H1 (cell line): ENCODE results near the gene LRRC42. TPM values are rescaled to one million over a fixed set of nuclear protein-coding genes. Genes with fewer than 3 reads are reported as not detected.

Source experiments
- CTCF ChIA-PET: fragments of 300-600 bp; sonication (Branson Sonifier 250); formaldehyde crosslinking; loops from one replicate; lab custom pipeline; 2021; ENCODE audit not compliant: partially characterized antibody; lab: Charles Lee
- POLR2A ChIA-PET: fragments of 300-600 bp; sonication (Branson Sonifier 250); formaldehyde crosslinking; loops from one replicate; lab custom pipeline; 2021; ENCODE audit warnings: inconsistent platforms; ENCODE audit not compliant: partially characterized antibody; lab: Charles Lee
- DNase-seq, 2 experiments: peaks; one replicate each; pipeline versions ENCODE4 v3.0.0 to v3.0.0-alpha.2; 2010 to 2022; ENCODE audit warnings: low spot score in 2 of 2, low read depth in 1 of 2, mixed read lengths in 1 of 2
- FAIRE-seq: peaks from 2 replicates; lab custom pipeline; 2011; peaks lifted over from hg19 to GRCh38; lab: Jason Lieb, UNC
- H2AFZ ChIP-seq: 2 replicates; pipeline ENCODE4 v1.8.1; 2012; ENCODE audit warnings: low read length, inconsistent platforms
- H2AK5ac ChIP-seq: 2 replicates; pipeline ENCODE4 v1.6.1; 2013; ENCODE audit warnings: low read depth, low read length
- H2BK120ac ChIP-seq: replicated peaks from 2 replicates; pipeline ENCODE3; 2013; ENCODE audit warnings: low read depth, low read length, inconsistent platforms
- H2BK12ac ChIP-seq: 2 replicates; pipeline ENCODE4 v1.6.1; 2013; ENCODE audit warnings: low read depth, low read length
- H2BK15ac ChIP-seq: 2 replicates; pipeline ENCODE4 v1.6.1; 2013; ENCODE audit warnings: low read length
- H2BK20ac ChIP-seq: 2 replicates; pipeline ENCODE4 v1.6.1; 2013; ENCODE audit warnings: low read length
- H2BK5ac ChIP-seq: 2 replicates; pipeline ENCODE4 v1.6.1; 2013; ENCODE audit warnings: low read depth, low read length
- H3K14ac ChIP-seq: 2 replicates; pipeline ENCODE4 v1.6.1; 2013; ENCODE audit warnings: inconsistent platforms; ENCODE audit not compliant: insufficient read length
- H3K18ac ChIP-seq: 2 replicates; pipeline ENCODE4 v1.6.1; 2013; ENCODE audit warnings: low read length; ENCODE audit errors: extremely low read depth
- H3K23ac ChIP-seq: 2 replicates; pipeline ENCODE4 v1.6.1; 2013; ENCODE audit warnings: inconsistent platforms; ENCODE audit not compliant: insufficient read length
- H3K23me2 ChIP-seq: 2 replicates; pipeline ENCODE4 v1.6.1; 2013; ENCODE audit warnings: low read depth, low read length
- H3K27ac ChIP-seq: 2 replicates; pipeline ENCODE4 v1.6.1; 2011; ENCODE audit warnings: low read depth, low read length, inconsistent platforms
- H3K27me3 ChIP-seq, 4 experiments: replicated peaks in 1 of 4; 1 replicate in 1 of 4; 2 replicates in 3 of 4; pipeline versions ENCODE4 v1.6.1 to v1.8.1; 2011 to 2013; ENCODE audit warnings: low read length in 3 of 4, mild to moderate bottlenecking in 3 of 4, inconsistent platforms in 2 of 4, mixed read lengths in 2 of 4, moderate library complexity in 1 of 4; ENCODE audit not compliant: control insufficient read depth in 3 of 4, insufficient read depth in 3 of 4; ENCODE audit errors: extremely low read depth in 1 of 4
- H3K36me3 ChIP-seq, 4 experiments: 2 replicates each; pipeline versions ENCODE4 v1.6.1 to v1.8.1; 2011 to 2013; ENCODE audit warnings: mild to moderate bottlenecking in 4 of 4, low read length in 3 of 4, moderate library complexity in 2 of 4, control low read depth in 1 of 4, inconsistent platforms in 1 of 4; ENCODE audit not compliant: insufficient read depth in 4 of 4, control insufficient read depth in 2 of 4
- H3K4ac ChIP-seq: replicated peaks from 2 replicates; pipeline ENCODE3; 2013; ENCODE audit warnings: low read length, low read depth, mixed read lengths, inconsistent platforms; ENCODE audit not compliant: insufficient read length
- H3K4me1 ChIP-seq, 4 experiments: replicated peaks in 1 of 4; 1 replicate in 1 of 4; 2 replicates in 3 of 4; pipeline versions ENCODE4 v1.6.1 to v1.8.1; 2011 to 2013; ENCODE audit warnings: low read length in 3 of 4, inconsistent platforms in 2 of 4, mixed read lengths in 1 of 4; ENCODE audit not compliant: insufficient read depth in 4 of 4, control insufficient read depth in 3 of 4
- H3K4me2 ChIP-seq, 2 experiments: 2 replicates each; pipeline versions ENCODE4 v1.6.1 to v1.8.1; 2011 to 2013; ENCODE audit warnings: low read depth in 2 of 2, low read length in 2 of 2, control low read depth in 1 of 2, inconsistent platforms in 1 of 2, mild to moderate bottlenecking in 1 of 2; ENCODE audit not compliant: insufficient read depth in 1 of 2
- H3K4me3 ChIP-seq, 4 experiments: fragments of 200-600, 300-600 bp in 1 of 4; sonication (generic), shearing (Covaris generic), sonication (Bioruptor Twin) in 1 of 4; 2 replicates each; pipeline versions ENCODE4 v1.5.1 to v1.8.1; 2011 to 2016; ENCODE audit warnings: low read length in 4 of 4, low read depth in 3 of 4, control low read depth in 2 of 4, inconsistent platforms in 2 of 4, mild to moderate bottlenecking in 2 of 4, mixed read lengths in 1 of 4, moderate library complexity in 1 of 4; ENCODE audit not compliant: insufficient read depth in 2 of 4; ENCODE audit errors: extremely low read depth in 1 of 4
- H3K56ac ChIP-seq: replicated peaks from 2 replicates; pipeline ENCODE3; 2013; ENCODE audit warnings: low read depth, mild to moderate bottlenecking, mixed read lengths, low read length, inconsistent platforms; ENCODE audit not compliant: insufficient read length
- H3K79me1 ChIP-seq: 2 replicates; pipeline ENCODE4 v1.6.1; 2013; ENCODE audit warnings: low read depth, low read length, control low read depth
- H3K79me2 ChIP-seq, 2 experiments: 2 replicates each; pipeline versions ENCODE4 v1.6.1 to v1.8.1; 2012 to 2013; ENCODE audit warnings: low read length in 2 of 2, mild to moderate bottlenecking in 2 of 2, inconsistent platforms in 1 of 2; ENCODE audit not compliant: insufficient read depth in 2 of 2, control insufficient read depth in 1 of 2
- H3K9ac ChIP-seq, 4 experiments: replicated peaks in 1 of 4; 1 replicate in 1 of 4; 2 replicates in 3 of 4; pipeline versions ENCODE4 v1.6.1 to v1.8.1; 2011 to 2013; ENCODE audit warnings: low read depth in 3 of 4, low read length in 3 of 4, control low read depth in 2 of 4, mild to moderate bottlenecking in 2 of 4, moderate library complexity in 2 of 4, inconsistent platforms in 1 of 4; ENCODE audit errors: extremely low read depth in 1 of 4
- H3K9me3 ChIP-seq, 2 experiments: 2 replicates each; pipeline versions ENCODE4 v1.6.1 to v1.8.1; 2012 to 2013; ENCODE audit warnings: mild to moderate bottlenecking in 2 of 2, moderate library complexity in 2 of 2, control low read depth in 1 of 2, inconsistent platforms in 1 of 2, low read depth in 1 of 2, low read length in 1 of 2, mixed read lengths in 1 of 2; ENCODE audit not compliant: insufficient read depth in 2 of 2
- H4K20me1 ChIP-seq, 2 experiments: replicated peaks in 1 of 2; 2 replicates each; pipeline versions ENCODE3 to v1.8.1; 2011 to 2013; ENCODE audit warnings: inconsistent platforms in 2 of 2, low read length in 2 of 2, mild to moderate bottlenecking in 1 of 2; ENCODE audit not compliant: insufficient read depth in 2 of 2, control insufficient read depth in 1 of 2
- H4K5ac ChIP-seq: 2 replicates; pipeline ENCODE4 v1.6.1; 2013; ENCODE audit warnings: low read length, low read depth, mixed read lengths, inconsistent platforms; ENCODE audit not compliant: insufficient read length
- H4K8ac ChIP-seq: 2 replicates; pipeline ENCODE4 v1.8.0; 2013; ENCODE audit warnings: mild to moderate bottlenecking, moderate library complexity, low read length, inconsistent platforms; ENCODE audit not compliant: insufficient read depth; ENCODE audit errors: extremely low read depth
- H4K91ac ChIP-seq: replicated peaks from 2 replicates; pipeline ENCODE3; 2013; ENCODE audit warnings: low read length, mixed read lengths, inconsistent platforms; ENCODE audit not compliant: insufficient read length
- NRF1 ChIP-seq: IDR thresholded peaks from 2 replicates; pipeline ENCODE4 v1.6.1; 2011; ENCODE audit warnings: mild to moderate bottlenecking, low read depth, low read length, improper control_type of control experiment
- WGBS, 2 experiments: shearing (Covaris generic) in 1 of 2; methylation state at CpG; one replicate each; pipeline versions ENCODE4 v1.1.6 to v1.1.7; 2013 to 2015; ENCODE audit warnings: low lambda C conversion rate in 2 of 2, mixed read lengths in 2 of 2, inconsistent platforms in 1 of 2, low coverage in 1 of 2, missing lambda C conversion rate in 1 of 2; ENCODE audit not compliant: insufficient replicate concordance in 2 of 2, insufficient coverage in 1 of 2, insufficient read length in 1 of 2; ENCODE audit errors: extremely low coverage in 1 of 2, missing lambda C conversion rate in 1 of 2; 5-methylcytosine and 5-hydroxymethylcytosine counted together
- polyA plus RNA-seq, 7 experiments: library from polyadenylated mRNA; depleted of rRNA in 3 of 7; stranded (reverse) in 5 of 7; unstranded in 2 of 7; fragments of >200 nt in 5 of 7; fragments of 200-250 nt in 2 of 7; gene quantifications; 1 replicate in 5 of 7; 2 replicates in 1 of 7; 4 replicates in 1 of 7; pipeline versions ENCODE4 v1.2.1 to v1.2.3, GENCODE V29; 2011 to 2013; ENCODE audit warnings: missing spikeins in 2 of 7, mixed read lengths in 2 of 7
- total RNA-seq: library from RNA; stranded (reverse); fragmentation: NEBNext Ultra II Directional; extraction: Animal tissue kit (Norgen Biotek cat#: 25700); gene quantifications from 2 replicates; pipeline ENCODE4 v1.2.1, GENCODE V29; 2021

The LRRC42 gene
- total and polyA plus RNA-seq, 2 of the 8 experiments (the other 6 are each of a cell fraction or from before 2014, with no cell fraction given), result 38.2 to 54.1 TPM

GRCh38 chr1:53954128-53954527 is 8.0 kb downstream of the LRRC42 start:
- H4K91ac ChIP-seq, result no peak overlapping the region
- H4K8ac ChIP-seq, result no peak overlapping the region
- FAIRE-seq (no peak), DNase-seq (no peak)
- no peak overlapping the region for H2AFZ ChIP-seq
- no peak overlapping the region for H3K14ac ChIP-seq
- H3K9ac ChIP-seq, result no peak overlapping the region
- no peak overlapping the region for H2BK120ac ChIP-seq
- no peak overlapping the region for H3K4me2 ChIP-seq
- no peak overlapping the region for H2AK5ac ChIP-seq
- H2BK12ac ChIP-seq, result no peak overlapping the region
- H3K9me3 ChIP-seq, result no peaks in the 10 kb centered on the region
- ChIA-PET CTCF (interaction anchor here (0.6 to 7.6 kb wide), 7 partner anchors 9 to 750 kb away, joined by 3 to 112 read pairs (median 3); no protein-coding TSS in a partner anchor), POLR2A (interaction anchor here (0.6 to 1.2 kb wide), 2 partner anchors 40 to 465 kb away, joined by 3 to 4 read pairs; no protein-coding TSS in a partner anchor)
- peaks cover 3 to 22% of the 10 kb centered on the region in 2 experiments; a peak in 3 of 4 replicates for H3K79me2 ChIP-seq
- peaks cover 5 to 10% of the 10 kb centered on the region in 2 experiments for H4K20me1 ChIP-seq
- H3K36me3 ChIP-seq, result peaks cover 0 to 44% (median 12%) of the 10 kb centered on the region in 4 experiments; a peak in 6 of 8 replicates
- no peak overlapping the region for H3K18ac ChIP-seq
- H3K4me1 ChIP-seq, result peaks cover 0 to 25% (median 5%) of the 10 kb centered on the region in 4 experiments
- no peak overlapping the region for H3K4ac ChIP-seq
- no peak overlapping the region for H2BK15ac ChIP-seq
- H2BK5ac ChIP-seq, result no peak overlapping the region
- no peak overlapping the region for H3K56ac ChIP-seq
- 84% methylated on average over 2 of the region's 2 CpGs; no CpG with 5 or more reads in 1 of the 2 experiments for WGBS, 2 experiments
- no peaks in the 10 kb centered on the region for H3K23me2 ChIP-seq
- H4K5ac ChIP-seq, result no peak overlapping the region
- H3K4me3 ChIP-seq, result no peak overlapping the region
- no peak overlapping the region for H3K27ac ChIP-seq
- H2BK20ac ChIP-seq, result no peak overlapping the region
- H3K79me1 ChIP-seq, result peaks cover 7% of the 10 kb centered on the region; the same call in 1 of the 2 replicates
- no peak overlapping the region for H3K23ac ChIP-seq
- no peaks in the 10 kb centered on the region for H3K27me3 ChIP-seq
- TF ChIP-seq NRF1, result no peak
